ENCODE results near the gene NALF2. TPM values are rescaled to one million over a fixed set of nuclear protein-coding genes. Genes with fewer than 3 reads are reported as not detected.

NALF2 gene
- total and polyA plus RNA-seq, 2 donors from 2014 or later = 1.9 to 2.0 TPM

GRCh38 chrX:69496183-69496582 is 7.9 kb upstream of the NALF2 start:
- TF ChIP-seq, protein P1, sequence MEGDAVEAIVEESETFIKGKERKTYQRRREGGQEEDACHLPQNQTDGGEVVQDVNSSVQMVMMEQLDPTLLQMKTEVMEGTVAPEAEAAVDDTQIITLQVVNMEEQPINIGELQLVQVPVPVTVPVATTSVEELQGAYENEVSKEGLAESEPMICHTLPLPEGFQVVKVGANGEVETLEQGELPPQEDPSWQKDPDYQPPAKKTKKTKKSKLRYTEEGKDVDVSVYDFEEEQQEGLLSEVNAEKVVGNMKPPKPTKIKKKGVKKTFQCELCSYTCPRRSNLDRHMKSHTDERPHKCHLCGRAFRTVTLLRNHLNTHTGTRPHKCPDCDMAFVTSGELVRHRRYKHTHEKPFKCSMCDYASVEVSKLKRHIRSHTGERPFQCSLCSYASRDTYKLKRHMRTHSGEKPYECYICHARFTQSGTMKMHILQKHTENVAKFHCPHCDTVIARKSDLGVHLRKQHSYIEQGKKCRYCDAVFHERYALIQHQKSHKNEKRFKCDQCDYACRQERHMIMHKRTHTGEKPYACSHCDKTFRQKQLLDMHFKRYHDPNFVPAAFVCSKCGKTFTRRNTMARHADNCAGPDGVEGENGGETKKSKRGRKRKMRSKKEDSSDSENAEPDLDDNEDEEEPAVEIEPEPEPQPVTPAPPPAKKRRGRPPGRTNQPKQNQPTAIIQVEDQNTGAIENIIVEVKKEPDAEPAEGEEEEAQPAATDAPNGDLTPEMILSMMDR (IDR thresholded peaks at IDR 0.05; ENCODE audit: borderline replicate concordance, extremely low read depth, insufficient read depth) = no peak
- no peak for FAIRE-seq

DNA sequence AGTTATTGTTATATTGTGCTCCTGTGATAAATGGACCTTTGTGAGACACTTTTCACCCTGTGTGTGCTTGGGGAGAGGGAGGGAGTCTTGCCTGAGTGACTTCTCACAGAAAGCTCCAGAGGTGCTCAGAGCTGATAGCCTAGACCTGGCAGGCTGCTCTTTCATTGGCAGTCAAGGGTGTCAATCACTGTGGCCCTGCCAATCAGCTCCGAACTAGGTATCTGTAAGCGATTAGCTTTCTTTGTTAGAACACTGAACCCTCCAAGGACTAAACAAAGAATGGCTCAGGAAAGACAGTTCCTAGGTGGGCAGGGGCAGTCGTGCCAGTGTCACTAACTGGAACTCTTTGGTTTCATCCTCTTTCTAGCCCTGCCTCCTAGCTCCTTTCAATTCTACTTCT is 2.7 kb upstream of the NALF2 start:
- FAIRE-seq (no peak), DNase-seq (peak in 4 of 5 donors; percentile 55 to 67 (median 64))
- H3K4me3 ChIP-seq (ENCODE audit: low read length in 3 of 3) = no peak overlapping the region
- H3K27me3 ChIP-seq (ENCODE audit: control insufficient read depth, insufficient read depth, low read length) = peaks cover 2% of the 10 kb centered on the region
- no peaks in the 10 kb centered on the region for H3K4me1 ChIP-seq (ENCODE audit: control insufficient read depth in 2 of 3, insufficient read depth in 2 of 3, low read depth in 1 of 3, low read length in 3 of 3)
- intact Hi-C loops (cut with DNase I) = no loop called here
- H3K9ac ChIP-seq (ENCODE audit: low read length in 3 of 3) = no peak overlapping the region
- no peaks in the 10 kb centered on the region for H3K9me3 ChIP-seq (ENCODE audit: control insufficient read depth in 2 of 3, insufficient read depth in 1 of 3, low read length in 3 of 3)
- TF ChIP-seq, protein P1 (IDR thresholded peaks at IDR 0.05; ENCODE audit: borderline replicate concordance, extremely low read depth, insufficient read depth) = no peak
- H3K36me3 ChIP-seq (ENCODE audit: control insufficient read depth in 2 of 3, insufficient read depth in 3 of 3, low read length in 3 of 3) = no peaks in the 10 kb centered on the region
- H3K27ac ChIP-seq (ENCODE audit: low read depth in 2 of 2, low read length in 2 of 2) = no peak overlapping the region

More at GRCh38 chrX:69496183-69496582, 7.9 kb upstream of the NALF2 start:
- no peaks in the 10 kb centered on the region for H3K4me1 ChIP-seq (ENCODE audit: control insufficient read depth in 2 of 3, insufficient read depth in 2 of 3, low read depth in 1 of 3, low read length in 3 of 3)
- intact Hi-C loops (cut with DNase I) = loop anchor here (10.0 kb wide), 1 partner anchor 599 kb away; no protein-coding TSS in a partner anchor
- no peaks in the 10 kb centered on the region for H3K9me3 ChIP-seq (ENCODE audit: control insufficient read depth in 2 of 3, insufficient read depth in 1 of 3, low read length in 3 of 3)
- no peak overlapping the region for H3K27ac ChIP-seq (ENCODE audit: low read depth in 2 of 2, low read length in 2 of 2)
- DNase-seq = no peak
- H3K36me3 ChIP-seq (ENCODE audit: control insufficient read depth in 2 of 3, insufficient read depth in 3 of 3, low read length in 3 of 3) = no peaks in the 10 kb centered on the region
- no peak overlapping the region for H3K9ac ChIP-seq (ENCODE audit: low read length in 3 of 3)
- H3K4me3 ChIP-seq (ENCODE audit: low read length in 3 of 3) = no peak overlapping the region
- no peaks in the 10 kb centered on the region for H3K27me3 ChIP-seq (ENCODE audit: control insufficient read depth, insufficient read depth, low read length)

- Histone ChIP-seq H3K9me3 (ENCODE audit: control insufficient read depth in 2 of 3, insufficient read depth in 1 of 3, low read length in 3 of 3) (no peaks in the 10 kb centered on the region), H3K27ac (ENCODE audit: low read depth in 2 of 2, low read length in 2 of 2) (no peak overlapping the region), H3K9ac (ENCODE audit: low read length in 3 of 3) (no peak overlapping the region), H3K4me3 (ENCODE audit: low read length in 3 of 3) (no peak overlapping the region), H3K27me3 (ENCODE audit: control insufficient read depth, insufficient read depth, low read length) (peaks cover 5% of the 10 kb centered on the region), H3K36me3 (ENCODE audit: control insufficient read depth in 2 of 3, insufficient read depth in 3 of 3, low read length in 3 of 3) (no peaks in the 10 kb centered on the region), H3K4me1 (ENCODE audit: control insufficient read depth in 2 of 3, insufficient read depth in 2 of 3, low read depth in 1 of 3, low read length in 3 of 3) (no peaks in the 10 kb centered on the region)
- intact Hi-C loops (cut with DNase I) = no loop called here
- FAIRE-seq (no peak), DNase-seq (no peak)
- TF ChIP-seq, protein P1 (IDR thresholded peaks at IDR 0.05; ENCODE audit: borderline replicate concordance, extremely low read depth, insufficient read depth) = no peak
Observed at GRCh38 chrX:69503228-69503781, 821 bp upstream of the NALF2 start.
